HepG2 (cell line): Measurements from ENCODE around the gene KRT36. TPM values are rescaled to one million over a fixed set of nuclear protein-coding genes. Genes with fewer than 3 reads are reported as not detected.

Experiments used
- AKAP8 ChIP-seq: sonication (generic); formaldehyde crosslinking; IDR thresholded peaks from 2 replicates; pipeline ENCODE4 v1.5.1; 2020; ENCODE audit warnings: mild to moderate bottlenecking, missing genetic modification reagents
- NFATC3 ChIP-seq: sonication (generic); formaldehyde crosslinking; IDR thresholded peaks from 2 replicates; pipeline ENCODE4 v1.5.1; 2020; ENCODE audit warnings: mild to moderate bottlenecking, missing genetic modification reagents
- NFYC ChIP-seq: IDR thresholded peaks from 2 replicates; pipeline ENCODE4 v1.6.1; 2016; ENCODE audit warnings: missing genetic modification reagents, missing compliant biosample characterization
- POGK ChIP-seq: sonication (generic); formaldehyde crosslinking; conservative IDR thresholded peaks from 2 replicates; pipeline ENCODE4 v1.8.0; 2022; ENCODE audit warnings: mild to moderate bottlenecking, moderate library complexity, missing genetic modification reagents
- STAT5B ChIP-seq: sonication (generic); formaldehyde crosslinking; IDR thresholded peaks from 2 replicates; pipeline ENCODE4 v1.4.0; 2020; ENCODE audit warnings: missing genetic modification reagents
- THAP8 ChIP-seq: sonication (generic); formaldehyde crosslinking; IDR thresholded peaks from 2 replicates; pipeline ENCODE4 v1.5.1; 2020; ENCODE audit warnings: missing genetic modification reagents, mild to moderate bottlenecking, borderline replicate concordance
- ZNF605 ChIP-seq: sonication (generic); formaldehyde crosslinking; IDR thresholded peaks from 2 replicates; pipeline ENCODE4 v1.8.0; 2022; ENCODE audit warnings: mild to moderate bottlenecking, missing genetic modification reagents
- ZNF614 ChIP-seq: IDR thresholded peaks from 2 replicates; pipeline ENCODE4 v1.6.1; 2018; ENCODE audit warnings: missing biosample characterization, missing genetic modification reagents, inconsistent platforms, borderline replicate concordance
- polyA plus RNA-seq, 8 experiments: library from polyadenylated mRNA; depleted of rRNA in 3 of 8; stranded (reverse) in 7 of 8; unstranded in 1 of 8; fragments of >200 nt; fragmentation: Illumina TruSeq in 4 of 8; extraction: Trizol in 4 of 8; gene quantifications; 2 replicates each; pipeline versions ENCODE4 v1.2.1 to v1.2.3, GENCODE V29; 2011 to 2016; ENCODE audit warnings: low read depth in 4 of 8, missing spikeins in 1 of 8, mixed read lengths in 1 of 8; ENCODE audit not compliant: insufficient read depth in 1 of 8
- total RNA-seq, 5 experiments: library from RNA; depleted of rRNA; stranded (reverse); fragments of >200 nt; fragmentation: Illumina TruSeq; extraction: Trizol; gene quantifications; 2 replicates each; pipeline ENCODE4 v1.2.3, GENCODE V29; 2016; ENCODE audit warnings: low read depth in 1 of 5
- TF ChIP-seq, protein P1 (sequence below): sonication (generic); formaldehyde crosslinking; IDR thresholded peaks from 2 replicates; pipeline ENCODE4 v1.5.0; 2020; ENCODE audit warnings: mild to moderate bottlenecking, missing genetic modification reagents, borderline replicate concordance

KRT36 gene
- total and polyA plus RNA-seq, 2 of the 13 experiments (the other 11 are each of a cell fraction or from before 2014, with no cell fraction given), result not detected

DNA sequence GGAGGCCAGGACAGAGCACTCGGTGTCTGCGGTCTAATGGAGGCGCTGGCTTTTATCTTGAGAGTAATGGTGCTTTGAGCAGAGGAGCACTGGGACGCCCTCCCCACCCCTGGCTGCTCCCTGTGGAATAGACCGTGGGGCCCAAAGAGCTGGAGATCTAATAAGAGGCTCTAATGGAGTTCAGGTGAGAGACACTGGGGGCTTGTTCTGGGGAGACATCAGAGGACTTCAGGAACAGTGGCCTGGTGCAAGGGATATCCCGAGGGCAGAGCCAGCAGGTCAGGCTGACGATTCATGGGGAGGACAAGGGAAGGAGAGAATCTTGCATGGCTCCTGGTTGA lies 47.9 kb upstream of the KRT36 start (continued):
- TF ChIP-seq, protein P1, sequence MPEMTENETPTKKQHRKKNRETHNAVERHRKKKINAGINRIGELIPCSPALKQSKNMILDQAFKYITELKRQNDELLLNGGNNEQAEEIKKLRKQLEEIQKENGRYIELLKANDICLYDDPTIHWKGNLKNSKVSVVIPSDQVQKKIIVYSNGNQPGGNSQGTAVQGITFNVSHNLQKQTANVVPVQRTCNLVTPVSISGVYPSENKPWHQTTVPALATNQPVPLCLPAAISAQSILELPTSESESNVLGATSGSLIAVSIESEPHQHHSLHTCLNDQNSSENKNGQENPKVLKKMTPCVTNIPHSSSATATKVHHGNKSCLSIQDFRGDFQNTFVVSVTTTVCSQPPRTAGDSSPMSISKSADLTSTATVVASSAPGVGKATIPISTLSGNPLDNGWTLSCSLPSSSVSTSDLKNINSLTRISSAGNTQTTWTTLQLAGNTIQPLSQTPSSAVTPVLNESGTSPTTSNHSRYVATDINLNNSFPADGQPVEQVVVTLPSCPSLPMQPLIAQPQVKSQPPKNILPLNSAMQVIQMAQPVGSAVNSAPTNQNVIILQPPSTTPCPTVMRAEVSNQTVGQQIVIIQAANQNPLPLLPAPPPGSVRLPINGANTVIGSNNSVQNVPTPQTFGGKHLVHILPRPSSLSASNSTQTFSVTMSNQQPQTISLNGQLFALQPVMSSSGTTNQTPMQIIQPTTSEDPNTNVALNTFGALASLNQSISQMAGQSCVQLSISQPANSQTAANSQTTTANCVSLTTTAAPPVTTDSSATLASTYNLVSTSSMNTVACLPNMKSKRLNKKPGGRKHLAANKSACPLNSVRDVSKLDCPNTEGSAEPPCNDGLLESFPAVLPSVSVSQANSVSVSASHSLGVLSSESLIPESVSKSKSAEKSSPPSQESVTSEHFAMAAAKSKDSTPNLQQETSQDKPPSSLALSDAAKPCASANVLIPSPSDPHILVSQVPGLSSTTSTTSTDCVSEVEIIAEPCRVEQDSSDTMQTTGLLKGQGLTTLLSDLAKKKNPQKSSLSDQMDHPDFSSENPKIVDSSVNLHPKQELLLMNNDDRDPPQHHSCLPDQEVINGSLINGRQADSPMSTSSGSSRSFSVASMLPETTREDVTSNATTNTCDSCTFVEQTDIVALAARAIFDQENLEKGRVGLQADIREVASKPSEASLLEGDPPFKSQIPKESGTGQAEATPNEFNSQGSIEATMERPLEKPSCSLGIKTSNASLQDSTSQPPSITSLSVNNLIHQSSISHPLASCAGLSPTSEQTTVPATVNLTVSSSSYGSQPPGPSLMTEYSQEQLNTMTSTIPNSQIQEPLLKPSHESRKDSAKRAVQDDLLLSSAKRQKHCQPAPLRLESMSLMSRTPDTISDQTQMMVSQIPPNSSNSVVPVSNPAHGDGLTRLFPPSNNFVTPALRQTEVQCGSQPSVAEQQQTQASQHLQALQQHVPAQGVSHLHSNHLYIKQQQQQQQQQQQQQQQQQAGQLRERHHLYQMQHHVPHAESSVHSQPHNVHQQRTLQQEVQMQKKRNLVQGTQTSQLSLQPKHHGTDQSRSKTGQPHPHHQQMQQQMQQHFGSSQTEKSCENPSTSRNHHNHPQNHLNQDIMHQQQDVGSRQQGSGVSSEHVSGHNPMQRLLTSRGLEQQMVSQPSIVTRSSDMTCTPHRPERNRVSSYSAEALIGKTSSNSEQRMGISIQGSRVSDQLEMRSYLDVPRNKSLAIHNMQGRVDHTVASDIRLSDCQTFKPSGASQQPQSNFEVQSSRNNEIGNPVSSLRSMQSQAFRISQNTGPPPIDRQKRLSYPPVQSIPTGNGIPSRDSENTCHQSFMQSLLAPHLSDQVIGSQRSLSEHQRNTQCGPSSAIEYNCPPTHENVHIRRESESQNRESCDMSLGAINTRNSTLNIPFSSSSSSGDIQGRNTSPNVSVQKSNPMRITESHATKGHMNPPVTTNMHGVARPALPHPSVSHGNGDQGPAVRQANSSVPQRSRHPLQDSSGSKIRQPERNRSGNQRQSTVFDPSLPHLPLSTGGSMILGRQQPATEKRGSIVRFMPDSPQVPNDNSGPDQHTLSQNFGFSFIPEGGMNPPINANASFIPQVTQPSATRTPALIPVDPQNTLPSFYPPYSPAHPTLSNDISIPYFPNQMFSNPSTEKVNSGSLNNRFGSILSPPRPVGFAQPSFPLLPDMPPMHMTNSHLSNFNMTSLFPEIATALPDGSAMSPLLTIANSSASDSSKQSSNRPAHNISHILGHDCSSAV (CRISPR knock-in tag), result no peak
- TF ChIP-seq NFATC3 (CRISPR knock-in tag) (no peak), ZNF605 (no peak), STAT5B (no peak), THAP8 (CRISPR knock-in tag) (no peak), AKAP8 (CRISPR knock-in tag) (no peak), ZNF614 (no peak), NFYC (no peak), POGK (CRISPR knock-in tag) (no peak)
